GM19238 (cell line): Measurements from ENCODE around the gene EMILIN1.

Experiments
- DNase-seq: peaks from one replicate; pipeline ENCODE4 v3.0.0; 2011; ENCODE audit warnings: low spot score; ENCODE audit not compliant: insufficient read length

Gene EMILIN1

GRCh38 chr2:27078267-27079194 lies at the start of gene EMILIN1:
TSS of gene EMILIN1 (plus strand) at chr2:27078615. CDS start at chr2:27079066, 451 bp downstream.
- no peak for DNase-seq

- no peak for DNase-seq
Measured at GRCh38 chr2:27029051-27029450, 49.4 kb upstream of the EMILIN1 start.

- DNase-seq = peak; percentile 97
Measured at GRCh38 chr2:27032495-27033252, 45.7 kb upstream of the EMILIN1 start, which contains the start of gene TMEM214. TSS of gene TMEM214 (plus strand) at chr2:27032965. CDS start at chr2:27033016, 51 bp downstream.

- DNase-seq = no peak
Measured at GRCh38 chr2:27033253-27033852, 45.1 kb upstream of the EMILIN1 start.

GRCh38 chr2:27038012-27038411 lies 40.4 kb upstream of the EMILIN1 start:
- DNase-seq = no peak

GRCh38 chr2:27038631-27039339 lies 39.6 kb upstream of the EMILIN1 start:
- no peak for DNase-seq

- DNase-seq = no peak
Measured at GRCh38 chr2:27039426-27039825, 39.0 kb upstream of the EMILIN1 start.

GRCh38 chr2:27039871-27040270 lies 38.5 kb upstream of the EMILIN1 start:
- no peak for DNase-seq

- no peak for DNase-seq
Measured at GRCh38 chr2:27040282-27040681, 38.1 kb upstream of the EMILIN1 start.

GRCh38 chr2:27041752-27042151 lies 36.7 kb upstream of the EMILIN1 start:
- no peak for DNase-seq

- DNase-seq = peak; percentile 40
Measured at GRCh38 chr2:27042159-27042661, 36.2 kb upstream of the EMILIN1 start.

- no peak for DNase-seq
Measured at GRCh38 chr2:27042985-27043634, 35.3 kb upstream of the EMILIN1 start.

GRCh38 chr2:27049422-27050280 lies 28.8 kb upstream of the EMILIN1 start:
- DNase-seq = peak; percentile 66

GRCh38 chr2:27050281-27050995 lies 28.0 kb upstream of the EMILIN1 start:
- DNase-seq = peak; percentile 84

GRCh38 chr2:27050996-27051901 lies 27.2 kb upstream of the EMILIN1 start, which contains the start of gene AGBL5:
TSS of gene AGBL5 (plus strand) at chr2:27051668. CDS start at chr2:27052959, 1,291 bp downstream.
- DNase-seq = peak; percentile 99

GRCh38 chr2:27051902-27052645 lies 26.3 kb upstream of the EMILIN1 start:
- DNase-seq = no peak

GRCh38 chr2:27053321-27053720 lies 25.1 kb upstream of the EMILIN1 start:
- DNase-seq = no peak
